Spinal cord (tissue), 10 donors: ENCODE data around the gene SLC5A2. TPM values are rescaled to one million over a fixed set of nuclear protein-coding genes. Genes with fewer than 3 reads are reported as not detected.
"Not testable (repeated sequence)": the region's sequence is repeated elsewhere in the genome, so short reads cannot be mapped to it uniquely, and the experiment has no call there.

Experiments
- DNase-seq, 6 donors: peaks; one replicate each; pipeline versions ENCODE4 v3.0.0 to v3.0.0-alpha.2; 2013 to 2015; ENCODE audit warnings: low spot score in 6 of 6, low read depth in 4 of 6
- H3K27ac ChIP-seq: one replicate; pipeline ENCODE4 v1.5.1; 2013; ENCODE audit warnings: low read depth, low read length, control low read depth
- H3K27me3 ChIP-seq: one replicate; pipeline ENCODE4 v1.6.1; 2013; ENCODE audit warnings: low read length; ENCODE audit not compliant: control insufficient read depth, insufficient read depth
- H3K36me3 ChIP-seq: one replicate; pipeline ENCODE4 v1.6.1; 2013; ENCODE audit warnings: low read length; ENCODE audit not compliant: control insufficient read depth, insufficient read depth
- H3K4me1 ChIP-seq: one replicate; pipeline ENCODE4 v1.6.1; 2013; ENCODE audit warnings: low read length; ENCODE audit not compliant: control insufficient read depth, insufficient read depth
- H3K4me3 ChIP-seq: one replicate; pipeline ENCODE4 v1.5.1; 2013; ENCODE audit warnings: low read depth, low read length, control low read depth
- H3K9me3 ChIP-seq: one replicate; pipeline ENCODE4 v1.6.1; 2013; ENCODE audit warnings: low read length; ENCODE audit not compliant: control insufficient read depth, insufficient read depth
- WGBS: methylation state at CpG from one replicate; pipeline ENCODE4 v1.1.5; 2013; ENCODE audit warnings: missing lambda C conversion rate; ENCODE audit not compliant: insufficient coverage; 5-methylcytosine and 5-hydroxymethylcytosine counted together
- polyA plus RNA-seq, 2 donors: library from polyadenylated mRNA; unstranded; fragments of 120-200 nt; gene quantifications; one replicate each; pipeline ENCODE4 v1.2.1, GENCODE V29; 2013; ENCODE audit not compliant: insufficient read length in 2 of 2
- total RNA-seq, 2 donors: library from RNA; depleted of rRNA in 1 of 2; stranded (reverse); fragments of 120-200 nt in 1 of 2; fragments of >200 nt in 1 of 2; gene quantifications; one replicate each; pipeline versions ENCODE4 v1.2.3 to v1.2.4, GENCODE V29; 2013 to 2014
- donor health status: healthy.

Gene SLC5A2
- total and polyA plus RNA-seq, 4 donors = 0.40 to 13.6 (median 6.1) TPM

- Histone ChIP-seq H3K27me3 (peaks cover 26% of the 10 kb centered on the region), H3K4me3 (no peak overlapping the region), H3K4me1 (peaks cover 13% of the 10 kb centered on the region), H3K27ac (no peak overlapping the region), H3K36me3 (no peaks in the 10 kb centered on the region), H3K9me3 (no peaks in the 10 kb centered on the region)
- no peak for DNase-seq
- WGBS = 64% methylated on average over 2 of the region's 2 CpGs
These were observed 49.2 kb downstream of the SLC5A2 start for GRCh38 chr16:31532120-31532519.

- WGBS = 86% methylated on average over 3 of the region's 4 CpGs
- H3K27ac ChIP-seq = no peak overlapping the region
- no peaks in the 10 kb centered on the region for H3K9me3 ChIP-seq
- peaks cover 23% of the 10 kb centered on the region for H3K27me3 ChIP-seq
- no peak overlapping the region for H3K4me3 ChIP-seq
- peaks cover 14% of the 10 kb centered on the region for H3K4me1 ChIP-seq
- no peaks in the 10 kb centered on the region for H3K36me3 ChIP-seq
- DNase-seq = peak in 1 of 6 donors; percentile 8
These were observed 50.0 kb downstream of the SLC5A2 start for GRCh38 chr16:31532896-31533295.

GRCh38 chr16:31535737-31536136, 52.8 kb downstream of the SLC5A2 start:
- Histone ChIP-seq H3K27me3 (peaks cover 2% of the 10 kb centered on the region), H3K9me3 (no peaks in the 10 kb centered on the region), H3K36me3 (no peaks in the 10 kb centered on the region), H3K4me3 (no peak overlapping the region), H3K27ac (no peak overlapping the region), H3K4me1 (peaks cover 5% of the 10 kb centered on the region)
- WGBS = 83% methylated on average over 6 of the region's 9 CpGs
- no peak for DNase-seq

GRCh38 chr16:31536804-31537361, 54.0 kb downstream of the SLC5A2 start:
- H3K27ac ChIP-seq = no peak overlapping the region
- WGBS = 61% methylated on average over 17 of the region's 21 CpGs
- peaks cover 2% of the 10 kb centered on the region for H3K27me3 ChIP-seq
- H3K36me3 ChIP-seq = no peaks in the 10 kb centered on the region
- no peak overlapping the region for H3K4me3 ChIP-seq
- no peaks in the 10 kb centered on the region for H3K9me3 ChIP-seq
- no peak for DNase-seq
- H3K4me1 ChIP-seq = peaks cover 5% of the 10 kb centered on the region

GRCh38 chr16:31537362-31538242, 54.7 kb downstream of the SLC5A2 start:
- WGBS = 2% methylated on average over 49 of the region's 57 CpGs
- no peak overlapping the region for H3K4me3 ChIP-seq

GRCh38 chr16:31538243-31538598, 55.3 kb downstream of the SLC5A2 start:
- H3K9me3 ChIP-seq, H3K36me3 ChIP-seq, H3K27me3 ChIP-seq, H3K4me1 ChIP-seq, H3K27ac ChIP-seq, H3K4me3 ChIP-seq, DNase-seq: not testable (repeated sequence)
- no CpG with 5 or more reads among the region's 7 CpGs for WGBS

More at GRCh38 chr16:31537362-31538242, 54.7 kb downstream of the SLC5A2 start:
- H3K4me1 ChIP-seq = peaks cover 5% of the 10 kb centered on the region
- no peaks in the 10 kb centered on the region for H3K9me3 ChIP-seq
- H3K36me3 ChIP-seq = no peaks in the 10 kb centered on the region
- peaks cover 2% of the 10 kb centered on the region for H3K27me3 ChIP-seq
- DNase-seq = peak in 2 of 6 donors; percentile 22 to 55
- no peak overlapping the region for H3K27ac ChIP-seq

GRCh38 chr16:31539762-31540161, 56.8 kb downstream of the SLC5A2 start:
- not testable (repeated sequence) for H3K36me3 ChIP-seq, H3K4me3 ChIP-seq, H3K9me3 ChIP-seq, H3K27ac ChIP-seq, H3K27me3 ChIP-seq, DNase-seq, H3K4me1 ChIP-seq
- WGBS = no CpG with 5 or more reads among the region's 4 CpGs

Other genes with a start within 250 kb of the SLC5A2 start
- 10 to 100 TPM in 1 of 2 donors, 1 to 10 TPM in 1; 5.4 to 10.0 TPM for gene ITGAM, start 223.1 kb upstream of the SLC5A2 start, total RNA-seq
- gene ITGAM, start 223.1 kb upstream of the SLC5A2 start, polyA plus RNA-seq = 1 to 10 TPM; 4.2 to 5.6 TPM
- gene ITGAX, start 127.9 kb upstream of the SLC5A2 start, total RNA-seq = 1 to 10 TPM; 2.8 to 7.2 TPM
- 1 to 10 TPM; 7.0 to 9.3 TPM for gene ITGAX, start 127.9 kb upstream of the SLC5A2 start, polyA plus RNA-seq
- gene ITGAD, start 89.8 kb upstream of the SLC5A2 start, total RNA-seq = under 1 TPM in 1 of 2 donors, not detected in 1; 0.06 TPM
- gene ITGAD, start 89.8 kb upstream of the SLC5A2 start, polyA plus RNA-seq = under 1 TPM in 1 of 2 donors, not detected in 1; 0.50 TPM
- not detected for gene COX6A2, start 54.8 kb upstream of the SLC5A2 start, total RNA-seq
- 1 to 10 TPM; 1.0 to 3.2 TPM for gene COX6A2, start 54.8 kb upstream of the SLC5A2 start, polyA plus RNA-seq
- 1 to 10 TPM; 1.9 TPM for gene ZNF843, start 40.3 kb upstream of the SLC5A2 start, total RNA-seq
- gene ZNF843, start 40.3 kb upstream of the SLC5A2 start, polyA plus RNA-seq = 1 to 10 TPM; 6.1 to 8.6 TPM
- 10 to 100 TPM in 1 of 2 donors, 1 to 10 TPM in 1; 8.6 to 10.1 TPM for gene ARMC5, start 23.6 kb upstream of the SLC5A2 start, total RNA-seq
- 10 to 100 TPM; 23.9 to 24.7 TPM for gene ARMC5, start 23.6 kb upstream of the SLC5A2 start, polyA plus RNA-seq
- gene TGFB1I1, start 11.0 kb upstream of the SLC5A2 start, total RNA-seq = 10 to 100 TPM in 1 of 2 donors, 1 to 10 TPM in 1; 8.1 to 14.3 TPM
- gene TGFB1I1, start 11.0 kb upstream of the SLC5A2 start, polyA plus RNA-seq = 10 to 100 TPM; 15.8 to 22.7 TPM
- gene RUSF1, start 25.3 kb downstream of the SLC5A2 start, total RNA-seq = 10 to 100 TPM; 45.0 to 53.1 TPM
- 100 to 1,000 TPM in 1 of 2 donors, 10 to 100 TPM in 1; 76.9 to 102 TPM for gene RUSF1, start 25.3 kb downstream of the SLC5A2 start, polyA plus RNA-seq
- 100 to 1,000 TPM in 1 of 2 donors, 10 to 100 TPM in 1; 46.4 to 114 TPM for gene AHSP, start 44.8 kb downstream of the SLC5A2 start, total RNA-seq
- gene AHSP, start 44.8 kb downstream of the SLC5A2 start, polyA plus RNA-seq = 1 to 10 TPM; 4.2 to 5.4 TPM